Smooth muscle cell (in vitro differentiated cells): ENCODE measurements around the gene PLCXD1. TPM values are rescaled to one million over a fixed set of nuclear protein-coding genes. Genes with fewer than 3 reads are reported as not detected.
A peak's percentile ranks its signal among the peaks of the same experiment; 100 is the strongest.
"Not testable (repeated sequence)": the region's sequence is repeated elsewhere in the genome, so short reads cannot be mapped to it uniquely, and the experiment has no call there.

Source experiments
- DNase-seq: peaks from one replicate; lab custom pipeline; 2025; ENCODE audit not compliant: unreplicated experiment; lab: John Stamatoyannopoulos, UW
- H2AFZ ChIP-seq: fragments of 200-600 bp; sonication (generic); 2 replicates; pipeline ENCODE4 v1.6.0; 2016; ENCODE audit warnings: antibody characterized with exemption, low read depth, mild to moderate bottlenecking
- H3F3A ChIP-seq: fragments of 200-600 bp; sonication (generic); 2 replicates; pipeline ENCODE4 v1.6.0; 2017; ENCODE audit warnings: antibody characterized with exemption, low read depth
- H3K27ac ChIP-seq: fragments of 200-600 bp; sonication (generic); 2 replicates; pipeline ENCODE4 v1.5.1; 2016; ENCODE audit warnings: low read depth, mild to moderate bottlenecking
- H3K27me3 ChIP-seq: fragments of 200-600 bp; sonication (generic); 2 replicates; pipeline ENCODE4 v1.6.1; 2016; ENCODE audit warnings: low read depth, mild to moderate bottlenecking
- H3K36me3 ChIP-seq: fragments of 200-600 bp; sonication (generic); 2 replicates; pipeline ENCODE4 v1.5.1; 2016; ENCODE audit warnings: low read depth
- H3K4me1 ChIP-seq: fragments of 200-600 bp; sonication (generic); 2 replicates; pipeline ENCODE4 v1.5.1; 2016; ENCODE audit warnings: low read depth
- H3K4me2 ChIP-seq: fragments of 200-600 bp; sonication (generic); 2 replicates; pipeline ENCODE4 v1.6.0; 2016; ENCODE audit warnings: mild to moderate bottlenecking
- H3K4me3 ChIP-seq: fragments of 200-600 bp; sonication (generic); 2 replicates; pipeline ENCODE4 v1.5.1; 2016; ENCODE audit warnings: mild to moderate bottlenecking
- H3K79me2 ChIP-seq: fragments of 200-600 bp; sonication (generic); 2 replicates; pipeline ENCODE4 v1.6.0; 2016; ENCODE audit warnings: low read depth, mild to moderate bottlenecking
- H3K9ac ChIP-seq: fragments of 200-600 bp; sonication (generic); 2 replicates; pipeline ENCODE4 v1.6.0; 2016; ENCODE audit warnings: low read depth
- H3K9me3 ChIP-seq: fragments of 200-600 bp; sonication (generic); replicated peaks from 2 replicates; pipeline ENCODE4 v1.5.1; 2016; ENCODE audit warnings: low read depth
- H4K20me1 ChIP-seq: fragments of 200-600 bp; sonication (generic); 2 replicates; pipeline ENCODE4 v1.6.0; 2016; ENCODE audit warnings: low read depth
- CTCF ChIP-seq: fragments of 200-600 bp; sonication (generic); IDR thresholded peaks from 2 replicates; pipeline ENCODE4 v1.5.1; 2017; ENCODE audit warnings: borderline replicate concordance, mild to moderate bottlenecking, antibody characterized with exemption; ENCODE audit not compliant: insufficient read depth, poor library complexity, severe bottlenecking
- WGBS: methylation state at CpG from one replicate; pipeline ENCODE4 v1.1.7; 2016; ENCODE audit warnings: low lambda C conversion rate; 5-methylcytosine and 5-hydroxymethylcytosine counted together
- polyA plus RNA-seq: library from polyadenylated mRNA; unstranded; fragments of >200 nt; fragmentation: Nextera tagmentation; extraction: Ambion mirVana; gene quantifications from 2 replicates; pipeline ENCODE4 v1.2.1, GENCODE V29; 2016
- total RNA-seq: library from RNA; depleted of rRNA; stranded (reverse); fragments of >200 nt; gene quantifications from 2 replicates; pipeline ENCODE4 v1.2.3, GENCODE V29; 2014

PLCXD1 gene
- total and polyA plus RNA-seq, 2 experiments from 2014 or later, result 7.0 to 14.0 TPM

DNA sequence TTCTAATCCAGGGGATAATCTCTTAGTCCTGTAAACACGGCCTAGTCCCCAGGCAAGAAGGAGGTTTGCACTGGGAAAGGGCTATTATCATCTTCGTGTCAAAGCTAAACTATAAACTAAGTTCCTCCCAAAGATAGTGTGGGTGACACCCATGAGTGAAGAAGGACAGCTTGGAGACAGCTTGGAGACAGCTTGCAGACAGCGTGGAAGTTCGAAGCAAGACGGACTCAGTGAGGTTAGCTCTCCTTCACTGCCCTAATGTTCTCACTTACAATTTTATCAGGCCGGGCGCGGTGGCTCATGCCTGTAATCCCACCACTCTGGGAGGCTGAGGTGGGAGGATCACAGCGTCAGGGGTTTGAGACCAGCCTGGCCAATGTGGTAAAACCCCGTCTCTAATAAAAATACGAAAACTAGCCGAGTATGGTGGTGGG, 19.2 kb upstream of the PLCXD1 start:
- H3K4me2 ChIP-seq, result peak overlapping the region; percentile 60
- no peaks in the 10 kb centered on the region for H4K20me1 ChIP-seq
- no peak for TF ChIP-seq CTCF
- peaks cover 3% of the 10 kb centered on the region for H3K4me1 ChIP-seq
- peaks cover 18% of the 10 kb centered on the region for H3F3A ChIP-seq
- H2AFZ ChIP-seq, result no peak overlapping the region
- no peaks in the 10 kb centered on the region for H3K27me3 ChIP-seq
- H3K9me3 ChIP-seq, result no peaks in the 10 kb centered on the region
- peak overlapping the region; percentile 25 for H3K9ac ChIP-seq
- peak overlapping the region; percentile 65 for H3K27ac ChIP-seq
- H3K36me3 ChIP-seq, result no peaks in the 10 kb centered on the region
- H3K4me3 ChIP-seq, result no peak overlapping the region
- no peak for DNase-seq
- H3K79me2 ChIP-seq, result no peaks in the 10 kb centered on the region
- 10% methylated on average over 12 of the region's 12 CpGs for WGBS

DNA sequence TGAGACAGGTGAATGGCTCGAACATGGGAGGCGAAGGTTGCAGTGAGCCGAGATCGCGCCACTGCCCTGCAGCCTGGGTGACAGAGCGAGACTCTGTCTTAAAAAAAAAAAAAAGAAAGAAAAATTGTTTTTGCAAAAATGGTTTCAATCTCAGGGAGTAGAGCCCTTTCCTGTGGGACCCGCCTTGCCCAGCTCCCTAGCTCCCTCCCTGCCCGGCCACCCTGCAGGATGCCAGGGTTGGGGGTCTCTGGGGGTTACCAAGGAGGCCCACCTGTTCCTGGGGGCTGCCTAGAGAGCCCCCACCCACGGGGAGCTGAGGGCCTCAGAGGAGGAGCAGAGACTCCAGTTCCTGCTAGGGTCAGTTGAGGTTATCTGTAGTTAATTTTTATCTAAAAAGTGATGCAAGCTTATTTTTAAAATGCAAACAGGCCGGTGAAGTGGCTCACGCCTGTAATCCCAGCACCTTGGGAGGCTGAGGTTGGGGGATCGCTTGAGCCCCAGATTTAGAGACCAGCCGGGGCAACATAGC, 18.7 kb upstream of the PLCXD1 start:
- whole genome bisulfite sequencing, result 81% methylated on average over 13 of the region's 13 CpGs
- Histone ChIP-seq H3K9me3 (no peaks in the 10 kb centered on the region), H3K4me1 (peaks cover 3% of the 10 kb centered on the region), H3K27me3 (no peaks in the 10 kb centered on the region), H2AFZ (no peak overlapping the region), H3K4me3 (no peak overlapping the region), H3K79me2 (no peaks in the 10 kb centered on the region), H3K4me2 (peak overlapping the region; percentile 60), H3F3A (peaks cover 18% of the 10 kb centered on the region), H3K27ac (peak overlapping the region; percentile 65), H4K20me1 (no peaks in the 10 kb centered on the region), H3K36me3 (no peaks in the 10 kb centered on the region), H3K9ac (no peak overlapping the region)
- no peak for TF ChIP-seq CTCF
- DNase-seq, result no peak

DNA sequence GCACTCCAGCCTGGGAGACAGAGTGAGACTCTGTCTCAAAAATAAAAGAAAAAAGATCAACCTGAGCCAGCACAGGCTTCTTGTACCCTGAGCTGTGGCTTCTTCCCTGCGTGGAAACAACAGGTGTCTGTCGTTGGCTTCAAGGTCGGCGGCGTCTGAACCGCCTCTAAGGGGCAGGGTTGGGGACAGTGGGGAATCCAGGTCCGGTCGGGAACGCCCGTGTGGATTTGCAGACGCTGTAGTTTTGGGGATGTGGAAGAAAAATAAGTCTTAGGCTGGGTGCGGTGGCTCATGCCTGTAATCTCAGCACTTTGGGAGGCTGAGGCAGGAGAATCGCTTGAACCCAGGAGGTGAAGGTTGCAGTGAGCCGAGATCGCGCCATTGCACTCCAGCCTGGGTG, 17.2 kb upstream of the PLCXD1 start:
- not testable (repeated sequence) for H3K9ac ChIP-seq, H4K20me1 ChIP-seq, H2AFZ ChIP-seq, H3K4me1 ChIP-seq, H3K27ac ChIP-seq, DNase-seq, H3K9me3 ChIP-seq, H3K79me2 ChIP-seq, H3K4me2 ChIP-seq, H3K4me3 ChIP-seq, H3K27me3 ChIP-seq, H3K36me3 ChIP-seq
- peaks cover 18% of the 10 kb centered on the region for H3F3A ChIP-seq
- WGBS, result 97% methylated on average over 16 of the region's 16 CpGs

DNA sequence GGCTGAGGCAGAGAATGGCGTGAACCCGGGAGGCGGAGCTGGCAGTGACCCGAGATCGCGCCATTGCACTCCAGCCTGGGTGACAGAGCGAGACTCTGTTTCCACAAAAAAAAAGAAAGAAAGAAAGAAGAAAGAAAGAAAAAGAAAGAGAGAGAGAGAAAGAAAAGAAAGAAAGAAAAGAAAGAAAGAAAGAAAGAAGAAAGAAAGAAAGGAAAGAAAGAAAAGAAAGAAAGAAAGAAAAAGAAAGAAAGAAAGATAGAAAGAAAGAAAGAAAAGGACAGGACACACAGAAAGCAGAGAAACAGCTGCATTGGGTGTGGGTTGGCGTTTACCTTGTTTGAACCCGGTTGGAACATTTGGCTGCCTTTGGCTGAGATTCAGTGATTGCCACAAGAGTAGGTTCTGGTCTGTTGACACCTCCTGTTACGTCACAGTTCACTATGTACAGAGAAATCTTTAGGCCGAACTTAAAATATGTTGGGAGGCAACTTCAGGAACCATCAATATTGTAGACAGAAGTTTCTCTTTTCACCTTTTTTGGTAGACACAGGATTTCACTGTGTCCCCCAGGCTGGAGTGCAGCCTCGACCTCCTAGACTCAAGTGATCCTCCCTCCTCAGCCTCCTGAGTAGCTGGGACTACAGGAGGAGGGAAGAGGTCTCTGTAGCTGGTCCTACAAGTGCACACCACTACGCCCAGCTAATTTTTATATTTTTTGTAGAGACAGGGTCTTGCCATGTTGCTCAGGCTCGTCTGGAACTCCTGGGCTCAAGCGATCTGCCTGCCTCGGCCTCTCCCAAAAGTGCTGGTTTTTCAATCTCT, 16.3 kb upstream of the PLCXD1 start:
- Histone ChIP-seq H2AFZ (no peak overlapping the region), H3K4me1 (peaks cover 3% of the 10 kb centered on the region), H3K9ac (no peak overlapping the region), H3K27ac (no peak overlapping the region), H3K27me3 (no peaks in the 10 kb centered on the region), H3K79me2 (no peaks in the 10 kb centered on the region), H3F3A (peaks cover 16% of the 10 kb centered on the region), H4K20me1 (no peaks in the 10 kb centered on the region), H3K4me3 (no peak overlapping the region), H3K36me3 (no peaks in the 10 kb centered on the region), H3K4me2 (no peak overlapping the region), H3K9me3 (no peaks in the 10 kb centered on the region)
- no peak for DNase-seq
- no peak for TF ChIP-seq CTCF
- 94% methylated on average over 16 of the region's 16 CpGs for WGBS
